Measurements from ENCODE around the gene AGBL3. TPM values are rescaled to one million over a fixed set of nuclear protein-coding genes. Genes with fewer than 3 reads are reported as not detected.
A peak's percentile ranks its signal among the peaks of the same experiment; 100 is the strongest.

The AGBL3 gene
- total and polyA plus RNA-seq, 9 of the 15 experiments (the other 6 are each of a cell fraction or from before 2014, with no cell fraction given): 0.54 to 2.9 (median 1.7) TPM

DNA sequence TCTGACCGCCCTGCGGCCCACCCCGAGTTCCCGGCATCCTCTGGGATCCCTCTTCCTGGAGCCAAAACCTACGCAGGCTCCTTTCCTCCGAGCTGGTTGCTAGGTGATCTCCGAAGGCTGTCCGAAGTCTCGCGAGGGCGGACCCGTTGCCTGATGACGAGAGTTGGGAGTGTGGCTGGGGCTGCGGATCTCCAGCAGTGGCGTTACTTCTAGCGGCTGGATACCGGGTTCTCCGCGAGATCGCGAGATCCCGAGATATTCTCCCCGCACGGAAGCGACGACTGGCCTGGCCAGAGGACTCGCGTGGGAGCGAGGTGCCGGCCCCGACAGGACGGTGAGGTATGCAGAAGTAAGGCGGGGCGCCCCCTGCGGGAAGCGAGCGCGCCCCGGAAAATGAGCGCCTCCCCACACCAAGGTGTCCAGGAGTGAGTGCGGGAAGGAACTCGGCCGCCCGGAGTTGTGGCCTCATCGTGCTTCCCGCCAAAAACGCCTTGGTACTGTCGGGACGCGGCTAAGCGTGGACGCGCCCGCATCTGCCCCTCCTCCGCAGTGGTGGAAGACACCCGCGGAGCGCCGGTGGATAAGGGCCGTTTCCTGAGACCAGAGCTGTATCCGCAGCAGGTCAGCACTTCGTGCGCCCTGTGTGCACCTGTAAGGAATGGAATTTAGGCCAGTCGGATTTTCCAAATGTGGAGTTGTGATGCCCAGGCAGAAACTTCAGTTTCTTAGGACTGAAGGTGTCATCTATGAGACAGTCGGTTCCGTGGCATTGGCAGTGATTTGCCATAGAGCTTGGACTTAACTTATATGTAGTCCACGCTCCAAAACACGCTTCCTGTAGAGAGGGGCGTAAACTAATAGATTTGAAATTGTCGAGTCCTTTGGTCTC, at the start of gene AGBL3 (continued):
- TF ChIP-seq, protein P1, sequence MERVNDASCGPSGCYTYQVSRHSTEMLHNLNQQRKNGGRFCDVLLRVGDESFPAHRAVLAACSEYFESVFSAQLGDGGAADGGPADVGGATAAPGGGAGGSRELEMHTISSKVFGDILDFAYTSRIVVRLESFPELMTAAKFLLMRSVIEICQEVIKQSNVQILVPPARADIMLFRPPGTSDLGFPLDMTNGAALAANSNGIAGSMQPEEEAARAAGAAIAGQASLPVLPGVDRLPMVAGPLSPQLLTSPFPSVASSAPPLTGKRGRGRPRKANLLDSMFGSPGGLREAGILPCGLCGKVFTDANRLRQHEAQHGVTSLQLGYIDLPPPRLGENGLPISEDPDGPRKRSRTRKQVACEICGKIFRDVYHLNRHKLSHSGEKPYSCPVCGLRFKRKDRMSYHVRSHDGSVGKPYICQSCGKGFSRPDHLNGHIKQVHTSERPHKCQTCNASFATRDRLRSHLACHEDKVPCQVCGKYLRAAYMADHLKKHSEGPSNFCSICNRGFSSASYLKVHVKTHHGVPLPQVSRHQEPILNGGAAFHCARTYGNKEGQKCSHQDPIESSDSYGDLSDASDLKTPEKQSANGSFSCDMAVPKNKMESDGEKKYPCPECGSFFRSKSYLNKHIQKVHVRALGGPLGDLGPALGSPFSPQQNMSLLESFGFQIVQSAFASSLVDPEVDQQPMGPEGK (CRISPR knock-in tag; IDR thresholded peaks at IDR 0.05; ENCODE audit: borderline replicate concordance): no peak; the same call in 1 of the 2 replicates
- TF ChIP-seq KLF16 (IDR thresholded peaks at IDR 0.05): peak; percentile 64; the same call in 1 of the 2 replicates
- TF ChIP-seq E2F5 (CRISPR knock-in tag; IDR thresholded peaks at IDR 0.05): peak; percentile 99; the same call in 1 of the 2 replicates
- no peak for TF ChIP-seq ZNF3 (CRISPR knock-in tag; IDR thresholded peaks at IDR 0.05)
- TF ChIP-seq SIX5 (IDR thresholded peaks at IDR 0.05; ENCODE audit: borderline replicate concordance in 1 of 2, insufficient read depth in 1 of 2, low read depth in 1 of 2, low read length in 2 of 2): 0 out of 4 replicates have a peak, but pooled peaks of 1 of the 2 experiments have one; percentile 17
- no peak for TF ChIP-seq ELK3 (CRISPR knock-in tag; IDR thresholded peaks at IDR 0.05)
- TF ChIP-seq MEIS2 (IDR thresholded peaks at IDR 0.05; ENCODE audit: partially characterized antibody): no peak
- TF ChIP-seq HEY1 (CRISPR knock-in tag; IDR thresholded peaks at IDR 0.05; ENCODE audit: borderline replicate concordance): no peak
- TF ChIP-seq CEBPG (CRISPR knock-in tag; IDR thresholded peaks at IDR 0.05): peak; percentile 15; the same call in 1 of the 2 replicates
- 0 out of 4 replicates have a peak, but pooled peaks of 1 of the 2 experiments have one; percentile 6 for TF ChIP-seq CEBPG (tag; conservative IDR thresholded peaks at IDR 0.05 in 1 of 2, IDR thresholded peaks at IDR 0.05 in 1 of 2)
- peak; percentile 83 for TF ChIP-seq SMARCA4 (IDR thresholded peaks at IDR 0.05)
- TF ChIP-seq, protein P2, sequence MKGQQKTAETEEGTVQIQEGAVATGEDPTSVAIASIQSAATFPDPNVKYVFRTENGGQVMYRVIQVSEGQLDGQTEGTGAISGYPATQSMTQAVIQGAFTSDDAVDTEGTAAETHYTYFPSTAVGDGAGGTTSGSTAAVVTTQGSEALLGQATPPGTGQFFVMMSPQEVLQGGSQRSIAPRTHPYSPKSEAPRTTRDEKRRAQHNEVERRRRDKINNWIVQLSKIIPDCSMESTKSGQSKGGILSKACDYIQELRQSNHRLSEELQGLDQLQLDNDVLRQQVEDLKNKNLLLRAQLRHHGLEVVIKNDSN (CRISPR knock-in tag; IDR thresholded peaks at IDR 0.05): no peak
- TF ChIP-seq, protein P3, sequence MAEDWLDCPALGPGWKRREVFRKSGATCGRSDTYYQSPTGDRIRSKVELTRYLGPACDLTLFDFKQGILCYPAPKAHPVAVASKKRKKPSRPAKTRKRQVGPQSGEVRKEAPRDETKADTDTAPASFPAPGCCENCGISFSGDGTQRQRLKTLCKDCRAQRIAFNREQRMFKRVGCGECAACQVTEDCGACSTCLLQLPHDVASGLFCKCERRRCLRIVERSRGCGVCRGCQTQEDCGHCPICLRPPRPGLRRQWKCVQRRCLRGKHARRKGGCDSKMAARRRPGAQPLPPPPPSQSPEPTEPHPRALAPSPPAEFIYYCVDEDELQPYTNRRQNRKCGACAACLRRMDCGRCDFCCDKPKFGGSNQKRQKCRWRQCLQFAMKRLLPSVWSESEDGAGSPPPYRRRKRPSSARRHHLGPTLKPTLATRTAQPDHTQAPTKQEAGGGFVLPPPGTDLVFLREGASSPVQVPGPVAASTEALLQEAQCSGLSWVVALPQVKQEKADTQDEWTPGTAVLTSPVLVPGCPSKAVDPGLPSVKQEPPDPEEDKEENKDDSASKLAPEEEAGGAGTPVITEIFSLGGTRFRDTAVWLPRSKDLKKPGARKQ (CRISPR knock-in tag; IDR thresholded peaks at IDR 0.05): no peak
- TF ChIP-seq, protein P4, sequence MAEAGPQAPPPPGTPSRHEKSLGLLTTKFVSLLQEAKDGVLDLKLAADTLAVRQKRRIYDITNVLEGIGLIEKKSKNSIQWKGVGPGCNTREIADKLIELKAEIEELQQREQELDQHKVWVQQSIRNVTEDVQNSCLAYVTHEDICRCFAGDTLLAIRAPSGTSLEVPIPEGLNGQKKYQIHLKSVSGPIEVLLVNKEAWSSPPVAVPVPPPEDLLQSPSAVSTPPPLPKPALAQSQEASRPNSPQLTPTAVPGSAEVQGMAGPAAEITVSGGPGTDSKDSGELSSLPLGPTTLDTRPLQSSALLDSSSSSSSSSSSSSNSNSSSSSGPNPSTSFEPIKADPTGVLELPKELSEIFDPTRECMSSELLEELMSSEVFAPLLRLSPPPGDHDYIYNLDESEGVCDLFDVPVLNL (CRISPR knock-in tag; IDR thresholded peaks at IDR 0.05; ENCODE audit: low read depth): peak; percentile 81
- peak; percentile 98 for TF ChIP-seq POLR2G (IDR thresholded peaks at IDR 0.05; ENCODE audit: low read depth, low read length)
- no peak for TF ChIP-seq ZKSCAN8 (CRISPR knock-in tag; IDR thresholded peaks at IDR 0.05)
- TF ChIP-seq COPS2 (conservative IDR thresholded peaks at IDR 0.05): no peak
- TF ChIP-seq BHLHE40 (IDR thresholded peaks at IDR 0.05; ENCODE audit: low read length): peak; percentile 46; the same call in 1 of the 2 replicates
- peak; percentile 68 for TF ChIP-seq ARID1B (IDR thresholded peaks at IDR 0.05)
